Calu3 (cell line): ENCODE measurements around the gene NR1I2. TPM values are rescaled to one million over a fixed set of nuclear protein-coding genes. Genes with fewer than 3 reads are reported as not detected.

Experiments
- BruUV-seq: library from RNA; stranded (reverse); fragments of 400-500 nt; replicated peaks from 2 replicates; lab custom pipeline; 2021; lab: Mats Ljungman, UMichigan
- CTCF ChIA-PET: fragments of 300-600 bp; sonication (Branson Sonifier 250); formaldehyde crosslinking; loops from one replicate; lab custom pipeline; 2022; ENCODE audit warnings: antibody characterized with exemption; lab: Charles Lee
- DNase-seq: peaks from one replicate; pipeline ENCODE4 v3.0.0; 2022
- H3K27ac Mint-ChIP-seq: one replicate; pipeline ENCODE4 v1.8.0; 2022; ENCODE audit warnings: mixed read lengths; ENCODE audit not compliant: unreplicated experiment
- H3K27me3 Mint-ChIP-seq: one replicate; pipeline ENCODE4 v1.8.0; 2022; ENCODE audit warnings: mixed read lengths; ENCODE audit not compliant: unreplicated experiment
- H3K36me3 Mint-ChIP-seq: one replicate; pipeline ENCODE4 v1.8.0; 2022; ENCODE audit warnings: mild to moderate bottlenecking, moderate library complexity, mixed read lengths; ENCODE audit not compliant: insufficient read depth, unreplicated experiment
- H3K4me1 Mint-ChIP-seq: one replicate; pipeline ENCODE4 v1.8.0; 2022; ENCODE audit warnings: mild to moderate bottlenecking, low read depth, mixed read lengths; ENCODE audit not compliant: unreplicated experiment
- H3K4me3 Mint-ChIP-seq: one replicate; pipeline ENCODE4 v1.8.0; 2022; ENCODE audit warnings: mild to moderate bottlenecking, low read depth, moderate library complexity, mixed read lengths; ENCODE audit not compliant: unreplicated experiment
- H3K9me3 Mint-ChIP-seq: one replicate; pipeline ENCODE4 v1.8.0; 2022; ENCODE audit warnings: low read depth, mixed read lengths; ENCODE audit not compliant: unreplicated experiment
- intact Hi-C: fragments of 100-400 bp; cut with micrococcal nuclease; formaldehyde crosslinking; loops from one replicate; pipeline ENCODE4 v1.10.0; 2022; ENCODE audit not compliant: unreplicated experiment
- total RNA-seq: library from RNA; stranded (reverse); gene quantifications from 2 replicates; pipeline ENCODE4 v1.2.3, GENCODE V29; 2022
- TF ChIP-seq, protein P1 (sequence below): fragments of 200-600 bp; IDR thresholded peaks from one replicate; pipeline ENCODE4 v1.8.0; 2022; ENCODE audit warnings: antibody characterized with exemption; ENCODE audit not compliant: unreplicated experiment

The NR1I2 gene
- total RNA-seq, 1 experiment from 2014 or later: 2.9 TPM

DNA sequence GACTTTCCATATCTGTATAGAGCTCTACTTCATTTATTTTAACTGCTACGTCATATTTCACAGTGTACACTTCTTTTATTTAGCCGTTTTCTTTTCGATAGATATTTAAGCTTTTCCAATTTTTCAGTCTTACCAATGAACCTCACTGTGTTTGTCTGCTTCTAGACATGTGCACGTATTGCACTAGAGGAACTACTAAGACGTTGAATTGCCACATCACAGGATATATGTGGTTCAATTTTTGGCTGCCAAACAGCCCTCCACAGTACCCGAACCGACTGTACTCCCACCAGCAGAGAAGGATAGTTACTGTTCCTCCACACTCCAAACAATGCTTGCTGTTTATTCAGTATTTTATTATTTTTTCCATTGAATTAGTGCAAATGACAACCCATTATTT, 2.0 kb downstream of the NR1I2 start:
- Mint-ChIP-seq H3K9me3 (no peaks in the 10 kb centered on the region), H3K27ac (no peak overlapping the region), H3K36me3 (no peaks in the 10 kb centered on the region), H3K4me1 (peaks cover 26% of the 10 kb centered on the region), H3K27me3 (no peaks in the 10 kb centered on the region), H3K4me3 (no peak overlapping the region)
- TF ChIP-seq, protein P1, sequence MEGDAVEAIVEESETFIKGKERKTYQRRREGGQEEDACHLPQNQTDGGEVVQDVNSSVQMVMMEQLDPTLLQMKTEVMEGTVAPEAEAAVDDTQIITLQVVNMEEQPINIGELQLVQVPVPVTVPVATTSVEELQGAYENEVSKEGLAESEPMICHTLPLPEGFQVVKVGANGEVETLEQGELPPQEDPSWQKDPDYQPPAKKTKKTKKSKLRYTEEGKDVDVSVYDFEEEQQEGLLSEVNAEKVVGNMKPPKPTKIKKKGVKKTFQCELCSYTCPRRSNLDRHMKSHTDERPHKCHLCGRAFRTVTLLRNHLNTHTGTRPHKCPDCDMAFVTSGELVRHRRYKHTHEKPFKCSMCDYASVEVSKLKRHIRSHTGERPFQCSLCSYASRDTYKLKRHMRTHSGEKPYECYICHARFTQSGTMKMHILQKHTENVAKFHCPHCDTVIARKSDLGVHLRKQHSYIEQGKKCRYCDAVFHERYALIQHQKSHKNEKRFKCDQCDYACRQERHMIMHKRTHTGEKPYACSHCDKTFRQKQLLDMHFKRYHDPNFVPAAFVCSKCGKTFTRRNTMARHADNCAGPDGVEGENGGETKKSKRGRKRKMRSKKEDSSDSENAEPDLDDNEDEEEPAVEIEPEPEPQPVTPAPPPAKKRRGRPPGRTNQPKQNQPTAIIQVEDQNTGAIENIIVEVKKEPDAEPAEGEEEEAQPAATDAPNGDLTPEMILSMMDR: no peak
- no TSS peak for BruUV-seq
- no peak for DNase-seq
- intact Hi-C loops: no loop called here
- CTCF ChIA-PET: no interaction called here

DNA sequence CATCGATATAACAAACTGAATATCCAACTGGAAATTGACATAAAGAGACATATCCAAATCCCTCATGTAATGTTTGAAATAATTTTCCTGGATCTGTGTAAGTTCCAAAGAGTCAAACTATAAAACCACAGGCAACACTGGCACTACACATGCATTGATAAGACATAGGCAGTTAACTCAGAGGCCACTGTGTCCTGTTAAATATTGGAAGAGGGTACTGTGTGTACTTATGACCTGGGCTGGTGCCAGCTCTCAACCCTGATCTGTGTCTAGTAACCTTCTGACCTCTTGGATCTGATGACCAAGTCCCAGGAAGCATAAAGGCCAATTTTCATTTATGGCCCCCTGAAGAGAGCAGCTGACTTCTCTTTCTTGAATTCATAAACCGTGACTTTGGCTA, 4.5 kb downstream of the NR1I2 start:
- TF ChIP-seq, protein P1: no peak
- Mint-ChIP-seq H3K9me3 (no peaks in the 10 kb centered on the region), H3K4me1 (peaks cover 8% of the 10 kb centered on the region), H3K4me3 (no peak overlapping the region), H3K27ac (no peak overlapping the region), H3K27me3 (no peaks in the 10 kb centered on the region), H3K36me3 (no peaks in the 10 kb centered on the region)
- DNase-seq: no peak
- BruUV-seq: no TSS peak
- CTCF ChIA-PET: no interaction called here
- intact Hi-C loops: no loop called here

DNA sequence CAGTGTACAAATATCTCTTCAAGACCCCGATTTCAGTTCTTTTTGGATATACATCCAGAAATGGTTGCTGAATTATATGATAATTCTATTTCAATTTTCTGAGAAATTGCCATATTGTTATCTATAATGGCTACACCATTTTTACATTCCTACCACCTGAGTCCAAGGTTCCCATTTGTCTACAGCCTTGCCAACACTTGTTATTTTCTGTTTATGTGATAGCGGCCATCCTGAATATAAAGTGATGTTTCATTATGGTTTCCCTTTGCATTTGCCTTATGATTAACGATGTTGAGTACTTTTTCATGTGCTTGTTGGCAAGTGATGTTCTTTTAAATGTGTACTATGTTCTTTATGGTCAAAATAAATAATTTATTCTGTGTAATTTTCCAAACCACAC, 8.5 kb downstream of the NR1I2 start:
- Mint-ChIP-seq H3K27me3 (no peaks in the 10 kb centered on the region), H3K4me3 (no peak overlapping the region), H3K36me3 (no peaks in the 10 kb centered on the region), H3K4me1 (peaks cover 5% of the 10 kb centered on the region), H3K9me3 (no peaks in the 10 kb centered on the region), H3K27ac (no peak overlapping the region)
- TF ChIP-seq, protein P1: no peak
- no peak for DNase-seq
- intact Hi-C loops: no loop called here
- CTCF ChIA-PET: no interaction called here
- no TSS peak for BruUV-seq

DNA sequence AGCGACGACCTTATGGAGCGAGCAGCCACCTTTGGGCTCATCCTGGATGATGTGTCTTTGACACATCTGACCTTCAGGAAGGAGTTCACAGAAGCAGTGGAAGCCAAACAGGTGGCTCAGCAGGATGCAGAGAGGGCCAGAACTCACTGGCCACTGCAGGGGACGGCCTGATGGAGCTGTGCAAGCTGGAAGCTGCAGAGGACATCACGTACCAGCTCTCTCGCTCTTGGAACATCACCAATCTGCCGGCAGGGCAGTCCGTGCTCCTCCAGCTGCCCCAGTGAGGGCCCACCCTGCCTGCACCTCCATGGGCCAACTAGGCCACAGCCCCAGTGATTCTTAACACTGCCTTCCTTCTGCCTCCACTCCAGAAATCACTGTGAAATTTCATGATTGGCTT, 10.4 kb downstream of the NR1I2 start:
- Mint-ChIP-seq H3K4me3 (no peak overlapping the region), H3K27me3 (no peaks in the 10 kb centered on the region), H3K27ac (no peak overlapping the region), H3K9me3 (peaks cover 3% of the 10 kb centered on the region), H3K4me1 (peaks cover 20% of the 10 kb centered on the region), H3K36me3 (no peaks in the 10 kb centered on the region)
- CTCF ChIA-PET: interaction anchor here (0.7 kb wide), 1 partner anchor 710 kb away, joined by 3 read pairs; no protein-coding TSS in a partner anchor
- BruUV-seq: no TSS peak
- TF ChIP-seq, protein P1: no peak
- intact Hi-C loops: no loop called here
- DNase-seq: no peak
